CD14-positive monocyte (primary cell): Measurements from ENCODE around the gene GABBR1. TPM values are rescaled to one million over a fixed set of nuclear protein-coding genes. Genes with fewer than 3 reads are reported as not detected.

ENCODE experiments used
- DNase-seq, 3 donors: peaks; one replicate each; pipeline ENCODE4 v3.0.0-alpha.2; 2011 to 2022
- H2AFZ ChIP-seq: 2 replicates; pipeline ENCODE4 v1.6.0; 2012; ENCODE audit warnings: mild to moderate bottlenecking, low read depth, low read length, inconsistent platforms; ENCODE audit not compliant: insufficient read depth, poor library complexity, severe bottlenecking
- H3K27ac ChIP-seq, 2 donors: 1 replicate in 1 of 2; 2 replicates in 1 of 2; pipeline ENCODE4 v1.5.1; 2012 to 2013; ENCODE audit warnings: low read length in 2 of 2, control low read depth in 1 of 2, inconsistent platforms in 1 of 2, low read depth in 1 of 2, mild to moderate bottlenecking in 1 of 2
- H3K27me3 ChIP-seq, 2 donors: one replicate each; pipeline versions ENCODE4 v1.6.0 to v1.6.1; 2011 to 2013; ENCODE audit warnings: low read length in 2 of 2; ENCODE audit not compliant: control insufficient read depth in 2 of 2, insufficient read depth in 2 of 2
- H3K36me3 ChIP-seq, 2 donors: replicated peaks in 1 of 2; 1 replicate in 1 of 2; 2 replicates in 1 of 2; pipeline versions ENCODE4 v1.5.1 to v1.6.1; 2012 to 2013; ENCODE audit warnings: low read length in 2 of 2, control low read depth in 1 of 2, inconsistent platforms in 1 of 2, mild to moderate bottlenecking in 1 of 2; ENCODE audit not compliant: insufficient read depth in 2 of 2, control insufficient read depth in 1 of 2
- H3K4me1 ChIP-seq, 2 donors: 1 replicate in 1 of 2; 2 replicates in 1 of 2; pipeline versions ENCODE4 v1.5.1 to v1.6.1; 2012 to 2013; ENCODE audit warnings: low read length in 2 of 2, control low read depth in 1 of 2, inconsistent platforms in 1 of 2, mild to moderate bottlenecking in 1 of 2, moderate library complexity in 1 of 2; ENCODE audit not compliant: insufficient read depth in 2 of 2, control insufficient read depth in 1 of 2
- H3K4me2 ChIP-seq: replicated peaks from 2 replicates; pipeline ENCODE3; 2012; ENCODE audit warnings: low read length, moderate library complexity, mild to moderate bottlenecking; ENCODE audit not compliant: poor library complexity, severe bottlenecking; ENCODE audit errors: extremely low read depth
- H3K4me3 ChIP-seq, 3 experiments: fragments of 200-600 bp in 1 of 3; sonication (generic) in 1 of 3; replicated peaks in 1 of 3; 1 replicate in 2 of 3; 2 replicates in 1 of 3; pipeline ENCODE4 v1.5.1; 2011 to 2013; ENCODE audit warnings: low read length in 3 of 3, mild to moderate bottlenecking in 3 of 3, control low read depth in 2 of 3, low read depth in 2 of 3, inconsistent platforms in 1 of 3, moderate library complexity in 1 of 3
- H3K79me2 ChIP-seq: 2 replicates; pipeline ENCODE4 v1.6.0; 2012; ENCODE audit warnings: mild to moderate bottlenecking, control low read depth, inconsistent platforms, low read length, moderate library complexity; ENCODE audit not compliant: insufficient read depth
- H3K9ac ChIP-seq: 2 replicates; pipeline ENCODE4 v1.6.0; 2017; ENCODE audit warnings: low read length, mild to moderate bottlenecking; ENCODE audit not compliant: insufficient read depth, poor library complexity, severe bottlenecking
- H3K9me3 ChIP-seq, 2 donors: replicated peaks in 1 of 2; 1 replicate in 1 of 2; 2 replicates in 1 of 2; pipeline versions ENCODE4 v1.5.1 to v1.6.1; 2012 to 2013; ENCODE audit warnings: low read length in 2 of 2, control low read depth in 1 of 2; ENCODE audit not compliant: control insufficient read depth in 1 of 2, insufficient read depth in 1 of 2
- H4K20me1 ChIP-seq: 2 replicates; pipeline ENCODE4 v1.6.0; 2012; ENCODE audit warnings: mild to moderate bottlenecking, low read length, control low read depth, moderate library complexity; ENCODE audit not compliant: insufficient read depth
- H3K27ac Mint-ChIP-seq, 7 donors: one replicate each; pipeline ENCODE4 v1.8.0; 2020; ENCODE audit warnings: mild to moderate bottlenecking in 7 of 7, mixed read lengths in 7 of 7, moderate library complexity in 6 of 7, inconsistent platforms in 2 of 7
- H3K27me3 Mint-ChIP-seq, 3 donors: one replicate each; pipeline ENCODE4 v1.8.0; 2021 to 2022; ENCODE audit warnings: low read depth in 3 of 3, mild to moderate bottlenecking in 3 of 3, mixed read lengths in 3 of 3, moderate library complexity in 3 of 3, inconsistent platforms in 1 of 3
- H3K36me3 Mint-ChIP-seq, 2 donors: one replicate each; pipeline ENCODE4 v1.8.0; 2020; ENCODE audit warnings: mixed read lengths in 2 of 2, inconsistent platforms in 1 of 2, mild to moderate bottlenecking in 1 of 2
- H3K4me1 Mint-ChIP-seq: one replicate; pipeline ENCODE4 v1.8.0; 2020; ENCODE audit warnings: mild to moderate bottlenecking, mixed read lengths
- H3K4me3 Mint-ChIP-seq, 2 donors: one replicate each; pipeline ENCODE4 v1.8.0; 2020; ENCODE audit warnings: mild to moderate bottlenecking in 2 of 2, mixed read lengths in 2 of 2, moderate library complexity in 1 of 2
- H3K9me3 Mint-ChIP-seq, 7 donors: one replicate each; pipeline ENCODE4 v1.8.0; 2020 to 2022; ENCODE audit warnings: mixed read lengths in 7 of 7, mild to moderate bottlenecking in 6 of 7, moderate library complexity in 6 of 7, inconsistent platforms in 2 of 7
- CTCF ChIP-seq: fragments of 200-600 bp; IDR thresholded peaks from one replicate; pipeline ENCODE4 v1.8.0; 2022; ENCODE audit warnings: antibody characterized with exemption, mild to moderate bottlenecking
- WGBS: methylation state at CpG from one replicate; pipeline ENCODE4 v1.1.5; 2013; ENCODE audit warnings: missing lambda C conversion rate; ENCODE audit not compliant: insufficient coverage; 5-methylcytosine and 5-hydroxymethylcytosine counted together
- intact Hi-C, 2 donors: fragments of 100-400 bp; cut with micrococcal nuclease; formaldehyde crosslinking; loops; one replicate each; pipeline versions ENCODE4 v1.15.0 to v1.15.1; 2023
- polyA plus RNA-seq, 3 donors: library from polyadenylated mRNA; depleted of rRNA in 1 of 3; unstranded in 2 of 3; stranded (reverse) in 1 of 3; fragments of 300-500 nt in 2 of 3; fragments of >200 nt in 1 of 3; fragmentation: Illumina TruSeq in 2 of 3; gene quantifications; 1 replicate in 2 of 3; 2 replicates in 1 of 3; pipeline ENCODE4 v1.2.3, GENCODE V29; 2012 to 2021

Gene GABBR1
- polyA plus RNA-seq, 3 donors, result 0.91 to 228 (median 1.8) TPM

- Histone ChIP-seq H3K27me3 (peaks cover 2 to 61% of the 10 kb centered on the region in 2 donors), H3K4me2 (no peak overlapping the region), H2AFZ (no peak overlapping the region), H3K4me1 (peaks cover 55 to 65% of the 10 kb centered on the region in 2 donors), H3K4me3 (no peak overlapping the region), H3K27ac (no peak overlapping the region), H3K79me2 (peaks cover 14% of the 10 kb centered on the region), H3K36me3 (no peaks in the 10 kb centered on the region), H3K9me3 (no peaks in the 10 kb centered on the region), H4K20me1 (peaks cover 45% of the 10 kb centered on the region), H3K9ac (no peak overlapping the region)
- intact Hi-C loops, result no loop called here
- H3K27me3 Mint-ChIP-seq, result peaks cover 40 to 67% (median 50%) of the 10 kb centered on the region in 3 donors
- DNase-seq, result no peak
- TF ChIP-seq CTCF, result no peak
- peak overlapping the region; percentile 24 to 97 for H3K4me3 Mint-ChIP-seq
- H3K9me3 Mint-ChIP-seq, result peaks cover 0 to 10% (median 1%) of the 10 kb centered on the region in 7 donors
- no peak overlapping the region for H3K27ac Mint-ChIP-seq
- peaks cover 21 to 30% of the 10 kb centered on the region in 2 donors for H3K36me3 Mint-ChIP-seq
- peaks cover 68% of the 10 kb centered on the region for H3K4me1 Mint-ChIP-seq
- WGBS, result 90% methylated on average over 2 of the region's 9 CpGs
Measured at GRCh38 chr6:29630315-29630714, 2.7 kb downstream of the GABBR1 start.

GRCh38 chr6:29629571-29629970, 3.4 kb downstream of the GABBR1 start:
- intact Hi-C loops, result no loop called here

More at GRCh38 chr6:29629571-29629970, 3.4 kb downstream of the GABBR1 start:
- H3K9me3 Mint-ChIP-seq, result peaks cover 0 to 10% (median 1%) of the 10 kb centered on the region in 7 donors
- H3K4me2 ChIP-seq, result no peak overlapping the region
- peaks cover 65% of the 10 kb centered on the region for H3K4me1 Mint-ChIP-seq
- no peaks in the 10 kb centered on the region for H3K36me3 ChIP-seq
- peaks cover 49 to 59% of the 10 kb centered on the region in 2 donors for H3K4me1 ChIP-seq
- H3K9me3 ChIP-seq, result no peaks in the 10 kb centered on the region
- H3K27me3 ChIP-seq, result peaks cover 2 to 64% of the 10 kb centered on the region in 2 donors
- H3K27ac ChIP-seq, result no peak overlapping the region
- H2AFZ ChIP-seq, result no peak overlapping the region
- no peak for DNase-seq
- H3K27me3 Mint-ChIP-seq, result peaks cover 42 to 72% (median 53%) of the 10 kb centered on the region in 3 donors
- no CpG with 5 or more reads among the region's 2 CpGs for WGBS
- H3K36me3 Mint-ChIP-seq, result peaks cover 21 to 34% of the 10 kb centered on the region in 2 donors
- H4K20me1 ChIP-seq, result peaks cover 49% of the 10 kb centered on the region
- TF ChIP-seq CTCF, result no peak
- peak overlapping the region in 1 of 2 donors; percentile 97 for H3K4me3 Mint-ChIP-seq
- H3K9ac ChIP-seq, result no peak overlapping the region
- H3K27ac Mint-ChIP-seq, result no peak overlapping the region
- H3K4me3 ChIP-seq, result peak overlapping the region in 1 of 3 experiments; percentile 85
- H3K79me2 ChIP-seq, result peaks cover 14% of the 10 kb centered on the region
